ENCODE data around the gene USP11.
A peak's percentile ranks its signal among the peaks of the same experiment; 100 is the strongest.
"Not testable (repeated sequence)": the region's sequence is repeated elsewhere in the genome, so short reads cannot be mapped to it uniquely, and the experiment has no call there.

Gene USP11

DNA sequence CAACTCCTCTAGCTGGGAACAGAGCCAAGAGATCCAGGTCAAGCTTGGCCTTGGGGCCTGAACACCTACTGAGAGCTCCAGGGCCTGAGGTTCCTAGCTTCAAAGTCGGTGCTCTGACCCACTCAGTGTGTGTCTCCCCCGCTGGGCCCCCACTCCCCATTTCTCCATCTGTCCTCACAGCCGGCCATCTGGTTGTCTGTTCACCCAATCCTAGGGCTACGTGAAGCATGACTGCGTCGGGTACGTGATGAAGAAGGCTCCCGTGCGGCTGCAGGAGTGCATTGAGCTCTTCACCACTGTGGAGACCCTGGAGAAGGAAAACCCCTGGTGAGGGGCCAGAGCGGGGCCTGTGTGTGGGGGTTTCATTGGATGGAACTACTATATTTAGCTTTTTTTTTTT, 12.3 kb downstream of the USP11 start:
- DNase-seq (ENCODE audit: low read depth), result no peak
- H3K4me3 ChIP-seq (ENCODE audit: low read length), result no peak overlapping the region

DNA sequence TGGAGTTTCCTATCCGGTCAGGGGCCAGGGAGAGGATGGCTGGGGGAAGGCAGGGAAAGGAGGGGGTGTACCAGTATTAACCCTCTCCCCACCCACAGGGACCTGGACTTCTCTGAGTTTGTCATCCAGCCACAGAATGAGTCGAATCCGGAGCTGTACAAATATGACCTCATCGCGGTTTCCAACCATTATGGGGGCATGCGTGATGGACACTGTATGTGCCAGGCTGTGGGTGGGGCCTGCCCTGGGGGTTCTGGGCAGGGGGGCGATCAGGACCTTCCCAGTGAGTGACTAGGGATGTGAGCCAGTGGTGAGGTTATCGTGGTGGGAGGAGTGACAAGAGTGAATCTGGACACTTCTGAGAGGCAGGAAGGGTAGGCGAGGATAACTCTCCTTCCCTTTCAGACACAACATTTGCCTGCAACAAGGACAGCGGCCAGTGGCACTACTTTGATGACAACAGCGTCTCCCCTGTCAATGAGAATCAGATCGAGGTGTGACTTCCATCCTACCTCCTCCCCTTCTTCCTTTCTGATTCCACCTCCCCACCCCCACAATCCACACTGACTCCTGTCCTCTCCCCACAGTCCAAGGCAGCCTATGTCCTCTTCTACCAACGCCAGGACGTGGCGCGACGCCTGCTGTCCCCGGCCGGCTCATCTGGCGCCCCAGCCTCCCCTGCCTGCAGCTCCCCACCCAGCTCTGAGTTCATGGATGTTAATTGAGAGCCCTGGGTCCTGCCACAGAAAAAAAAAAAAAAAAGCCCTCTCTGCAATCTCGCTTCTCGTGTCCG, 14.6 kb downstream of the USP11 start:
- TF ChIP-seq, protein P1, sequence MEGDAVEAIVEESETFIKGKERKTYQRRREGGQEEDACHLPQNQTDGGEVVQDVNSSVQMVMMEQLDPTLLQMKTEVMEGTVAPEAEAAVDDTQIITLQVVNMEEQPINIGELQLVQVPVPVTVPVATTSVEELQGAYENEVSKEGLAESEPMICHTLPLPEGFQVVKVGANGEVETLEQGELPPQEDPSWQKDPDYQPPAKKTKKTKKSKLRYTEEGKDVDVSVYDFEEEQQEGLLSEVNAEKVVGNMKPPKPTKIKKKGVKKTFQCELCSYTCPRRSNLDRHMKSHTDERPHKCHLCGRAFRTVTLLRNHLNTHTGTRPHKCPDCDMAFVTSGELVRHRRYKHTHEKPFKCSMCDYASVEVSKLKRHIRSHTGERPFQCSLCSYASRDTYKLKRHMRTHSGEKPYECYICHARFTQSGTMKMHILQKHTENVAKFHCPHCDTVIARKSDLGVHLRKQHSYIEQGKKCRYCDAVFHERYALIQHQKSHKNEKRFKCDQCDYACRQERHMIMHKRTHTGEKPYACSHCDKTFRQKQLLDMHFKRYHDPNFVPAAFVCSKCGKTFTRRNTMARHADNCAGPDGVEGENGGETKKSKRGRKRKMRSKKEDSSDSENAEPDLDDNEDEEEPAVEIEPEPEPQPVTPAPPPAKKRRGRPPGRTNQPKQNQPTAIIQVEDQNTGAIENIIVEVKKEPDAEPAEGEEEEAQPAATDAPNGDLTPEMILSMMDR (conservative IDR thresholded peaks at IDR 0.05; ENCODE audit: low read length), result no peak
- no peak for DNase-seq (ENCODE audit: low read depth)
- H3K4me3 ChIP-seq (ENCODE audit: low read length), result no peak overlapping the region

More for the DNA sequence above, 12.3 kb downstream of the USP11 start:
- TF ChIP-seq, protein P1 (conservative IDR thresholded peaks at IDR 0.05; ENCODE audit: low read length), result no peak

DNA sequence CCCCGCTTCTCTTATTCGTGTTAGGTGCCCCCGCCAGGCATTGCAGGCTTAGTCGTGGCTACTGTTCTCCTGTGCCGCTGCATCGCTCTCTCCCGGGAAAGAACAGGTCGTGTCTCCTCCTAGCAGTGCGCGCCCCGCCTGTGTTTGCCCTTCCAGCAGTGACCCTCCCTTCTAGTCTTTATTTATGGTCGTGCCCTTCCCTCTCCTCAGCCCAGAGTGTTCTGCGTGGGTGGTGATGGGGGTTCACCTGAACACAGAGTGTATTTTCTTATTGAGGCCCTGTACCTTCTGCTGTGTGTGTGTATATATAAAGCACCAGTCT, 15.2 kb downstream of the USP11 start:
- no peak for DNase-seq (ENCODE audit: low read depth)

DNA sequence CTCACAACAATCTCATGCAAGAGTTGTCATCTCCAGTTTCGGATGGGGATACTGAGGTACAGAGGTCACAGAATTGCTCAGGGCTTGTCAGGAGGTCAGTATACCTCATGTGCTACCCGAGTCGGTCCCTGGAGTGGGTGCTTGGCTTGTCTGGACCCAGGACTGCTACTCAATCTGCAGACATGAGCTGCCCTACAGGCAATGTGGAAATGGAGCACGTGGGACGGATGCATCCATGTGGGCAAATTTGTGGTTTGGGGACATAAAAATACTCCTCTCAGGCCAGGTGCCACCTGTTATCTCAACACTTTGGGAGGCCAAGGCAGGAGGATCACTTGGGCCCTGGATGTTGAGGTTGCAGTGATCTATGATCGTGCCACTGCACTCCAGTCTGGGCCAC, 15.8 kb downstream of the USP11 start:
- TF ChIP-seq, protein P1 (conservative IDR thresholded peaks at IDR 0.05; ENCODE audit: low read length), result no peak
- DNase-seq (ENCODE audit: low read depth), result no peak
- H3K4me3 ChIP-seq (ENCODE audit: low read length), result no peak overlapping the region

More for the DNA sequence above, 15.2 kb downstream of the USP11 start:
- H3K4me3 ChIP-seq (ENCODE audit: low read length), result no peak overlapping the region
- TF ChIP-seq, protein P1 (conservative IDR thresholded peaks at IDR 0.05; ENCODE audit: low read length), result no peak

DNA sequence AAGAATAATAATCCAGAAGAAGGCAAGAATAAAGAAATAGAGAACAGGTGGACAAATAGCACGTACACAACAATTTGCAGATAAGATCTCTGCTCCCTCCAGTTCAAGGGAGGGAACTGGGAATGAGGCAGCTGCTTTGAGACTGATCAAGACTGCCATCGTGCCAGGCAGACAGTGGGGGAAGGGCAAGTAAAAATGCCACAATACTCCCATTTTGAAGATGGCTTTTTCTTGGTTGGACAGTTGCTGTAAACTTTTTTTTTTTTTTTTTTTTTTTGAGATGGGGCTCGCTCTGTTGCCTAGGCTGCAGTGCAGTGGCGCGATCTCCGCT, 17.2 kb downstream of the USP11 start:
- TF ChIP-seq, protein P1 (conservative IDR thresholded peaks at IDR 0.05; ENCODE audit: low read length), result no peak
- DNase-seq (ENCODE audit: low read depth), result no peak
- H3K4me3 ChIP-seq (ENCODE audit: low read length), result no peak overlapping the region

DNA sequence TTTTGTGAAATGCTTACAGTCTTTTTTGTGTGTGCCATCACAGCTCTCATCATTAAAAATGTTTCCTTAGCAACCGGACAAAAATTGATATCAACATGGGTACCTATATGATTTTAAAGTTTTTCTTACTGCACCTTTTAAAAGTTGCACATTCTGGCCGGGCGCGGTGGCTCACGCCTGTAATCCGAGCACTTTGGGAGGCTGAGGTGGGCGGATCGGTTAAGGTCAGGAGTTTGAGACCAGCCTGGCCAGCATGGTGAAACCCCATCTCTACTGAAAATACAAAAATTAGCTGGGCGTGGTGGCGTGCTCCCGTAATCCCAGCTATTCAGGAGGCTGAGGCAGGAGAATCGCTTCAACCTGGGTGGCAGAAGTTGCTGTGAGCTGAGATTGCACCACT, 24.8 kb downstream of the USP11 start:
- DNase-seq (ENCODE audit: low read depth); H3K4me3 ChIP-seq (ENCODE audit: low read length): not testable (repeated sequence)

DNA sequence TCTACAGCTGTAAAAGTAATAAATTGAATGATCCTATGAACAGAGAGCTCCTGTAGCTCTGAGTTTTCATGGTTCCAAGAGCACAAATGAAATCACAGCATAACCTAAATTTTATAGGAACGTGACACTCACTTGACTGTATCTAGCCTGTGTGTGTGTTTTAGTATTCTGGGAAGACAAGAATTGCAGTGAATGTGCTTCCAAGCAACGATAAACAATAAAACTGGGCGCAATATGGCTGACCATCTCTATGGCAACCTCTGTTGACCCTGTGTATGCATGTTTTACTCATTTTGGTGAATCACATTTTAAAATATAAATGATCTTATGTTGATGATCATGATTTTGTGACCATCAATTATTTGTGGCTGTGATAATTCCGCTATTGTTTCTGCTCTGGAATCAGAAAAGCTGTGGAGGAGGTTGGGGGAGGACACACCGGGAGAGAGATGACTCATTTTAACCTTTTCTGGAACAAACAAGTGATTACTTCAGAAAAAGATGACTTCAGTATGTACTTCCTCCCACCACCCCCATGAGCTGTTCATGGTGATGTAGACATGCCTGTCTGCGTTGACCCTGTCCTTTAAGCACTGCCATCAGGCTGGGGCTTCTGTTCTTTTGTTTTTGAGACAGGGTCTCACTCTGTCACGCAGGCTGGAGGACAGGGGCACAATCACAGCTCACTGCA, 31.8 kb downstream of the USP11 start:
- TF ChIP-seq, protein P1 (conservative IDR thresholded peaks at IDR 0.05; ENCODE audit: low read length), result no peak
- no peak overlapping the region for H3K4me3 ChIP-seq (ENCODE audit: low read length)
- DNase-seq (ENCODE audit: low read depth), result peak; percentile 24

Data from AG10803 (cell line).